Lung (tissue), 12 donors: ENCODE measurements around the gene CLIC1. TPM values are rescaled to one million over a fixed set of nuclear protein-coding genes. Genes with fewer than 3 reads are reported as not detected.
A peak's percentile ranks its signal among the peaks of the same experiment; 100 is the strongest.

Source experiments
- ATAC-seq: fragments of 200-7000 bp; cut with Tn5 transposase; one replicate; pipeline ENCODE4 v1.9.1; 2020; ENCODE audit warnings: moderate number of reproducible peaks; ENCODE audit not compliant: insufficient read depth, low FRiP score
- DNase-seq, 3 donors: peaks; one replicate each; pipeline ENCODE4 v3.0.0-alpha.2; 2013 to 2017
- H3K27ac ChIP-seq, 2 donors: one replicate each; pipeline ENCODE4 v1.5.1; 2013; ENCODE audit warnings: mild to moderate bottlenecking in 2 of 2, moderate library complexity in 2 of 2, control low read depth in 1 of 2, inconsistent platforms in 1 of 2, low read depth in 1 of 2, low read length in 1 of 2
- H3K27me3 ChIP-seq, 3 donors: one replicate each; pipeline ENCODE4 v1.5.1; 2013; ENCODE audit warnings: low read length in 2 of 3; ENCODE audit not compliant: control insufficient read depth in 3 of 3, insufficient read depth in 3 of 3
- H3K36me3 ChIP-seq, 4 donors: one replicate each; pipeline ENCODE4 v1.5.1; 2013; ENCODE audit warnings: low read length in 4 of 4, mild to moderate bottlenecking in 1 of 4, moderate library complexity in 1 of 4; ENCODE audit not compliant: control insufficient read depth in 4 of 4, insufficient read depth in 4 of 4
- H3K4me1 ChIP-seq, 5 donors: one replicate each; pipeline ENCODE4 v1.5.1; 2013; ENCODE audit warnings: low read length in 5 of 5, mild to moderate bottlenecking in 2 of 5, moderate library complexity in 1 of 5; ENCODE audit not compliant: control insufficient read depth in 5 of 5, insufficient read depth in 5 of 5
- H3K4me3 ChIP-seq: one replicate; pipeline ENCODE4 v1.5.1; 2013; ENCODE audit warnings: mild to moderate bottlenecking, control low read depth, moderate library complexity
- H3K9ac ChIP-seq, 2 donors: one replicate each; pipeline ENCODE4 v1.5.1; 2013; ENCODE audit warnings: low read length in 2 of 2, control low read depth in 1 of 2; ENCODE audit not compliant: insufficient read depth in 1 of 2
- H3K9me3 ChIP-seq, 4 donors: one replicate each; pipeline ENCODE4 v1.5.1; 2013; ENCODE audit warnings: low read length in 3 of 4, mild to moderate bottlenecking in 1 of 4, moderate library complexity in 1 of 4; ENCODE audit not compliant: control insufficient read depth in 4 of 4, insufficient read depth in 3 of 4
- WGBS, 2 donors: extraction: QIAGEN DNeasy Blood & Tissue Kit; methylation state at CpG; one replicate each; pipeline ENCODE4 v1.1.7; 2013; 5-methylcytosine and 5-hydroxymethylcytosine counted together
- polyA plus RNA-seq, 2 donors: library from polyadenylated mRNA; stranded (reverse); fragments of 200-250 nt; gene quantifications; one replicate each; pipeline ENCODE4 v1.2.1, GENCODE V29; 2013
- total RNA-seq, 2 donors: library from RNA; depleted of rRNA in 1 of 2; stranded (reverse); fragments of >200 nt in 1 of 2; gene quantifications; one replicate each; pipeline ENCODE4 v1.2.1, GENCODE V29; 2014 to 2021
- TF ChIP-seq, protein P1 (sequence below): IDR thresholded peaks from 2 replicates; pipeline ENCODE4 v1.5.1; 2012; ENCODE audit warnings: mild to moderate bottlenecking; ENCODE audit errors: control extremely low read depth, extremely low read depth
- donor health status: control.
- donor health status: control.
- donor health status: Bipolar disorder and iron deficiency.
- donor health status: healthy.
- donor health status: DM: yes; HTN: yes; CAD: no.

CLIC1 gene
- total and polyA plus RNA-seq, 4 donors = 231 to 763 (median 378) TPM

DNA sequence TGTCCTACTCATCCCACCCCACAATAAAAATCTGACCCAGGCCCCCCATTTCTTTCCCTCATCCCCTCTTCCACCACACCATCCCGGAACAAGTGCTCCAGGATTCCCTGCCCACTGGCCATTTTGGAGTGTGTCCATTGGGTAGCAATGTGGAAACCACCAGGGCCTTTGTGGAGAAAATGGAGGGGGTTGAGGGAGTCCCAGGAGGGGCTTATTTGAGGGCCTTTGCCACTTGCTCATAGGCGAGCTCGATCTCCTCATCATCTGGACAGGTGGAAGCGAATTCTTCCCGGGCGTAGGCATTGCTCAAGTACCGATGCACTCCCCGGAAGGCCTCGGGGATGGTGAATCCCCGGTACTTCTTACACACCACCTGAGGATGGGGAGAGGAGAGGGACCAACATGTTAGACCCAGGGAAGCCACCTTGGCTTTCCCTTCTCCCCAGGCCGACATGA is 5.7 kb downstream of the CLIC1 start:
- DNase-seq = no peak
- no peak overlapping the region for H3K9ac ChIP-seq
- no peaks in the 10 kb centered on the region for H3K9me3 ChIP-seq
- H3K4me1 ChIP-seq = peaks cover 0 to 25% (median 7%) of the 10 kb centered on the region in 5 donors
- peak overlapping the region; percentile 90 to 93 for H3K27ac ChIP-seq
- TF ChIP-seq, protein P1, sequence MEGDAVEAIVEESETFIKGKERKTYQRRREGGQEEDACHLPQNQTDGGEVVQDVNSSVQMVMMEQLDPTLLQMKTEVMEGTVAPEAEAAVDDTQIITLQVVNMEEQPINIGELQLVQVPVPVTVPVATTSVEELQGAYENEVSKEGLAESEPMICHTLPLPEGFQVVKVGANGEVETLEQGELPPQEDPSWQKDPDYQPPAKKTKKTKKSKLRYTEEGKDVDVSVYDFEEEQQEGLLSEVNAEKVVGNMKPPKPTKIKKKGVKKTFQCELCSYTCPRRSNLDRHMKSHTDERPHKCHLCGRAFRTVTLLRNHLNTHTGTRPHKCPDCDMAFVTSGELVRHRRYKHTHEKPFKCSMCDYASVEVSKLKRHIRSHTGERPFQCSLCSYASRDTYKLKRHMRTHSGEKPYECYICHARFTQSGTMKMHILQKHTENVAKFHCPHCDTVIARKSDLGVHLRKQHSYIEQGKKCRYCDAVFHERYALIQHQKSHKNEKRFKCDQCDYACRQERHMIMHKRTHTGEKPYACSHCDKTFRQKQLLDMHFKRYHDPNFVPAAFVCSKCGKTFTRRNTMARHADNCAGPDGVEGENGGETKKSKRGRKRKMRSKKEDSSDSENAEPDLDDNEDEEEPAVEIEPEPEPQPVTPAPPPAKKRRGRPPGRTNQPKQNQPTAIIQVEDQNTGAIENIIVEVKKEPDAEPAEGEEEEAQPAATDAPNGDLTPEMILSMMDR = no peak
- no peak overlapping the region for H3K4me3 ChIP-seq
- H3K27me3 ChIP-seq = no peaks in the 10 kb centered on the region
- peaks cover 9 to 47% (median 35%) of the 10 kb centered on the region in 4 donors for H3K36me3 ChIP-seq
- ATAC-seq = no peak
- WGBS, 2 donors = 91% methylated on average over 11 of the region's 11 CpGs

DNA sequence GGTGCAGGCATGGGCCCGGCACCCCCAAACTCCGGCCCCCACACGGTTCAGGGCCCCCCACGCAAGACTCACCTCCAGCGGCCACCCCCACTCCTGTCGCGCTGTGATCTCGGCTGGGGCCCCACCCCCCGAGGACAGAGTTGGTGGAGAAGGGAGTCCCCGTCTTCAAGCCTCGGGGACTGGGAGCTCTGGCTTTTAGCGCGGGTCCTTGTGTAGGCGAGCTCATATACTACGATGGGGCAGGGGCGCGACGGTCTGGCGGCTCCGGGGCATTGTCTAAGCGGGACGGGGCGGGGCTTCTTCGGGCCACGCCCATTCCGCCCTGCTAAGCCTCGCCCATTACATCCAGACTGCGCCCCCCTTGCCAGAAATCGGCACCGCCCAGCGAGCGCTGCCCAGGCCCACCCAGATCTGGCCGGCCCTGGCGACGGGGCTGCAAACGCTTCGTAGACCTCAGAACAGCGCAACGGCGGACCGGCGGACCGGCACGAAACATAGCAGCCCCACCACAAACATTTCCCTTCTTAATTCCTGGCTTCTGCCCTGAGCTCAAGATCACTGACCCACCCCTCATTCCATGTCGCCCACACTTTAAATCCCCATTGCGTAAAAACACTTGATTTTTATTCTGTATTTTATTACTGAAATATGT is 6.2 kb downstream of the CLIC1 start:
- H3K36me3 ChIP-seq = peaks cover 9 to 47% (median 36%) of the 10 kb centered on the region in 4 donors
- peak overlapping the region; percentile 70 to 78 for H3K9ac ChIP-seq
- peak overlapping the region; percentile 90 to 93 for H3K27ac ChIP-seq
- H3K4me3 ChIP-seq = peak overlapping the region; percentile 36
- H3K9me3 ChIP-seq = no peaks in the 10 kb centered on the region
- H3K4me1 ChIP-seq = peaks cover 0 to 25% (median 7%) of the 10 kb centered on the region in 5 donors
- TF ChIP-seq, protein P1 = no peak
- WGBS, 2 donors = 3 to 4% methylated on average over 37 to 46 of the region's 46 CpGs
- peak; percentile 80 for ATAC-seq
- H3K27me3 ChIP-seq = no peaks in the 10 kb centered on the region
- peak; percentile 97 for DNase-seq

DNA sequence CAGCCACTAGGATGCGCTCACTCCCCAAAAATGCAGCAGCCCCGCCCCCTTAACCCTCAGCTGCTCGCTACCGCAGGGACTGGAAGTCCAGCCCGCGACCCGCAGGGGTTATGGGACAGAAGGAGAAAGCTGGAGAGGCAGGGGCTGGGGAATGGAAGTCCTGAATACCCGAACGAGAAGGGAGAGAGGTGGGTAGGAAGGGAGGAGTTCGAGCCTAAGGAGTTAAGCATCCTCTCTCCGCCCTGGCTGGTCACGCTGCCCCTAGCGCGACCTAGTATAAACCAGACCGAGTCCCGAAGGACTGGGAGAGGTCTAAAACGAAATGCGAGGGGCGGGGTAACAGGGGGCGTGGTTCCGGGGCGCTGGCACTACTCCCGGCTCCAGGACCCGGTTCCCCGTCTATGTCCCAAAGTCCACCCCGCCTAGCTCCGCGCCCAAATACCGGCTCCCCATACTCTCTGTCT is 6.8 kb downstream of the CLIC1 start:
- Histone ChIP-seq H3K4me1 (peaks cover 0 to 20% (median 7%) of the 10 kb centered on the region in 5 donors), H3K36me3 (peaks cover 9 to 47% (median 36%) of the 10 kb centered on the region in 4 donors), H3K4me3 (peak overlapping the region; percentile 36), H3K9ac (peak overlapping the region; percentile 70 to 78), H3K27me3 (no peaks in the 10 kb centered on the region), H3K9me3 (no peaks in the 10 kb centered on the region), H3K27ac (peak overlapping the region; percentile 90 to 93)
- DNase-seq = peak; percentile 94 to 97 (median 95)
- ATAC-seq = peak; percentile 77
- TF ChIP-seq, protein P1 = peak; percentile 37
- 0 to 1% methylated on average over 29 of the region's 29 CpGs for WGBS, 2 donors
